Uterus (tissue), 2 donors: Measurements from ENCODE around the gene GSAP.

ENCODE experiments used
- CTCF ChIP-seq, 4 experiments: fragments of 200-600 bp in 2 of 4; fragments of 450-650 bp in 2 of 4; sonication (generic) in 2 of 4; IDR thresholded peaks; one replicate each; pipeline ENCODE4 v1.5.1; 2016 to 2019; ENCODE audit warnings: antibody characterized with exemption in 4 of 4, mild to moderate bottlenecking in 2 of 4, moderate library complexity in 1 of 4
- POLR2A ChIP-seq, 2 donors: fragments of 450-650 bp; IDR thresholded peaks; one replicate each; pipeline ENCODE4 v1.6.1; 2016; ENCODE audit warnings: antibody characterized with exemption in 2 of 2, mild to moderate bottlenecking in 1 of 2, moderate library complexity in 1 of 2

GRCh38 chr7:77426052-77426404, 9.9 kb upstream of the GSAP start:
- TF ChIP-seq CTCF (IDR thresholded peaks at IDR 0.05): no peak
- no peak for TF ChIP-seq POLR2A (IDR thresholded peaks at IDR 0.05)
